Mesothelial cell of epicardium (in vitro differentiated cells): ENCODE results near the gene HCN3. TPM values are rescaled to one million over a fixed set of nuclear protein-coding genes. Genes with fewer than 3 reads are reported as not detected.

Source experiments
- DNase-seq, 2 experiments: peaks; one replicate each; pipeline ENCODE4 v3.0.0; 2021; ENCODE audit warnings: low spot score in 2 of 2; ENCODE audit not compliant: unreplicated experiment in 2 of 2
- H3K27ac Mint-ChIP-seq: 2 replicates; pipeline ENCODE4 v1.8.0; 2021; ENCODE audit warnings: mixed read lengths
- H3K27me3 Mint-ChIP-seq: 2 replicates; pipeline ENCODE4 v1.8.0; 2021; ENCODE audit warnings: low read depth, mixed read lengths
- H3K36me3 Mint-ChIP-seq: 2 replicates; pipeline ENCODE4 v1.8.0; 2021; ENCODE audit warnings: mixed read lengths
- H3K4me1 Mint-ChIP-seq: 2 replicates; pipeline ENCODE4 v1.8.0; 2021; ENCODE audit warnings: mixed read lengths
- H3K4me3 Mint-ChIP-seq: 2 replicates; pipeline ENCODE4 v1.8.0; 2021; ENCODE audit warnings: mild to moderate bottlenecking, moderate library complexity, mixed read lengths
- H3K9me3 Mint-ChIP-seq: 2 replicates; pipeline ENCODE4 v1.8.0; 2021; ENCODE audit warnings: mixed read lengths
- total RNA-seq: library from RNA; stranded (reverse); gene quantifications from 3 replicates; pipeline ENCODE4 v1.2.1, GENCODE V29; 2021
- TF ChIP-seq, protein P1 (sequence below): fragments of 200-600 bp; sonication (generic); IDR thresholded peaks from one replicate; pipeline ENCODE4 v1.5.0; 2021; ENCODE audit warnings: antibody characterized with exemption; ENCODE audit not compliant: unreplicated experiment

Gene HCN3
- total RNA-seq, 1 donor from 2014 or later: 13.1 TPM

DNA sequence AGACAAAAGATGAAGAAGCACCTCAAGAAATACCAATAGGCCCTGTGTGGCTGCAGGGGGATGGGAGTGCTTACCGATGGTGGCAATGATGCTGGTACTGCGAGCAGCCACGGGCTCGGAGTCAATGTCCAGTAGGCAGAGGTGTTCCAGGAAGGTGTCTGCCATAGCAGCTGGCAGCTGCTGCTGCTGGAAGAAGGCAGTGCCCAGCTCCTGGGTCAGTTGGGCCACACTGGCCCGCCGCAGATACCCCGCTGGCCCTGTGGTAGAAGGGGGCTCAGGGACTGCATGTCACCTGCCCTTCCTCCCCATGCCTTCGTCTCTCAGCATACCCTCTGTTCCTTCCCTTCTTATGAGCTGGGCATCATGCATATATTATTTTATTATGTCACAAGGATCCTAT is 22.8 kb downstream of the HCN3 start:
- Mint-ChIP-seq H3K27ac (no peak overlapping the region), H3K36me3 (no peaks in the 10 kb centered on the region), H3K4me3 (no peak overlapping the region), H3K4me1 (peaks cover 13% of the 10 kb centered on the region), H3K27me3 (peaks cover 2% of the 10 kb centered on the region), H3K9me3 (no peaks in the 10 kb centered on the region)
- TF ChIP-seq, protein P1, sequence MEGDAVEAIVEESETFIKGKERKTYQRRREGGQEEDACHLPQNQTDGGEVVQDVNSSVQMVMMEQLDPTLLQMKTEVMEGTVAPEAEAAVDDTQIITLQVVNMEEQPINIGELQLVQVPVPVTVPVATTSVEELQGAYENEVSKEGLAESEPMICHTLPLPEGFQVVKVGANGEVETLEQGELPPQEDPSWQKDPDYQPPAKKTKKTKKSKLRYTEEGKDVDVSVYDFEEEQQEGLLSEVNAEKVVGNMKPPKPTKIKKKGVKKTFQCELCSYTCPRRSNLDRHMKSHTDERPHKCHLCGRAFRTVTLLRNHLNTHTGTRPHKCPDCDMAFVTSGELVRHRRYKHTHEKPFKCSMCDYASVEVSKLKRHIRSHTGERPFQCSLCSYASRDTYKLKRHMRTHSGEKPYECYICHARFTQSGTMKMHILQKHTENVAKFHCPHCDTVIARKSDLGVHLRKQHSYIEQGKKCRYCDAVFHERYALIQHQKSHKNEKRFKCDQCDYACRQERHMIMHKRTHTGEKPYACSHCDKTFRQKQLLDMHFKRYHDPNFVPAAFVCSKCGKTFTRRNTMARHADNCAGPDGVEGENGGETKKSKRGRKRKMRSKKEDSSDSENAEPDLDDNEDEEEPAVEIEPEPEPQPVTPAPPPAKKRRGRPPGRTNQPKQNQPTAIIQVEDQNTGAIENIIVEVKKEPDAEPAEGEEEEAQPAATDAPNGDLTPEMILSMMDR: no peak
- DNase-seq: no peak

GRCh38 chr1:155300553-155301329 is 23.5 kb downstream of the HCN3 start:
- DNase-seq: no peak
- peaks cover 2% of the 10 kb centered on the region for H3K27me3 Mint-ChIP-seq
- no peaks in the 10 kb centered on the region for H3K9me3 Mint-ChIP-seq
- peaks cover 13% of the 10 kb centered on the region for H3K4me1 Mint-ChIP-seq
- TF ChIP-seq, protein P1: no peak
- H3K27ac Mint-ChIP-seq: no peak overlapping the region
- no peak overlapping the region for H3K4me3 Mint-ChIP-seq
- H3K36me3 Mint-ChIP-seq: no peaks in the 10 kb centered on the region

DNA sequence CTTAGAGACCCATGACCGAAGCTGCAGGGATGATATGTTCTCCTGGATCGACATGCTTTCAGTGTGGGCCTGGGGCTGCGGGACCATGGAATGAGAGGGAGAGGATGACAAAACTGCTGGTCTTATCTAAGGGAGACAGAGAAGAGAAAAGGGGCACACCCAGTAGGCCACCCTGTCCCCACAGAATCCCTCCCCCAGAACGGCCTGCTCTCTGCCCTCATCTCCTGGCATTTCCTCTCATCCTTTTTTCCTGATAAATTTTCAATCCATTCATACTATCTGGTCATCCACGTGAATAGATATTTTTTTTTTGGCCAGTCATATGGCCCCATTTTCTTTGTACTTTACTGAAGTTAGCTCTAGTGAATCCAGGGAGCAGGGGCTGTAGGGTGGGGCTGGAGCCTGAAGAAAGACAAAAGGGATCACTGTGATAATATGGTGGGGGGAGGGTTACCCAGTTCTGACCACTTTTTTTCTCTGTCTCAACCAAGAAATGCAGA is 24.1 kb downstream of the HCN3 start, which contains the start of gene PKLR:
PKLR (minus strand) TSS at position 97 of the 500 bp plus-strand sequence; CDS start at position 54, 43 bp downstream.
- Mint-ChIP-seq H3K9me3 (no peaks in the 10 kb centered on the region), H3K4me1 (peaks cover 13% of the 10 kb centered on the region), H3K4me3 (no peak within 1 kb of the TSS), H3K27me3 (peaks cover 2% of the 10 kb centered on the region), H3K36me3 (no peaks in the 10 kb centered on the region), H3K27ac (no peak within 1 kb of the TSS)
- no peak for DNase-seq
- TF ChIP-seq, protein P1: no peak

GRCh38 chr1:155304558-155305063 is 27.3 kb downstream of the HCN3 start:
- Mint-ChIP-seq H3K27me3 (no peaks in the 10 kb centered on the region), H3K27ac (no peak overlapping the region), H3K4me3 (no peak overlapping the region), H3K9me3 (no peaks in the 10 kb centered on the region), H3K36me3 (no peaks in the 10 kb centered on the region), H3K4me1 (peaks cover 5% of the 10 kb centered on the region)
- no peak for DNase-seq
- TF ChIP-seq, protein P1: no peak

GRCh38 chr1:155305881-155306391 is 28.7 kb downstream of the HCN3 start:
- no peak for DNase-seq
- Mint-ChIP-seq H3K27ac (no peak overlapping the region), H3K4me1 (peaks cover 15% of the 10 kb centered on the region), H3K9me3 (no peaks in the 10 kb centered on the region), H3K27me3 (no peaks in the 10 kb centered on the region), H3K36me3 (peaks cover 2% of the 10 kb centered on the region), H3K4me3 (no peak overlapping the region)
- TF ChIP-seq, protein P1: no peak
